ENCODE data around the gene PPP6R2. TPM values are rescaled to one million over a fixed set of nuclear protein-coding genes. Genes with fewer than 3 reads are reported as not detected.
"Not testable (repeated sequence)": the region's sequence is repeated elsewhere in the genome, so short reads cannot be mapped to it uniquely, and the experiment has no call there.

PPP6R2 gene
- total and polyA plus RNA-seq, 7 experiments from 2014 or later, result 17.0 to 88.1 (median 63.9) TPM

- intact Hi-C loops (cut with micrococcal nuclease), result no loop called here
- Mint-ChIP-seq H3K36me3 (peaks cover 0 to 19% (median 0%) of the 10 kb centered on the region in 5 donors), H3K9me3 (peaks cover 0 to 4% (median 0%) of the 10 kb centered on the region in 11 donors), H3K27ac (peak overlapping the region in 5 of 9 donors; percentile 34 to 82 (median 66)), H3K4me3 (no peak overlapping the region), H3K27me3 (no peaks in the 10 kb centered on the region), H3K4me1 (peaks cover 19 to 44% (median 38%) of the 10 kb centered on the region in 7 donors)
- Histone ChIP-seq H3K27ac (ENCODE audit: low read depth, low read length) (no peak overlapping the region), H3K9me3 (ENCODE audit: control insufficient read depth in 2 of 3, low read length in 3 of 3) (no peaks in the 10 kb centered on the region), H3K4me1 (ENCODE audit: control insufficient read depth in 2 of 2, insufficient read depth in 2 of 2, low read length in 2 of 2) (peaks cover 0 to 6% of the 10 kb centered on the region in 2 donors), H3K27me3 (ENCODE audit: control insufficient read depth in 2 of 2, insufficient read depth in 2 of 2, low read length in 2 of 2) (no peaks in the 10 kb centered on the region), H3K4me3 (ENCODE audit: low read length) (no peak overlapping the region), H3K36me3 (ENCODE audit: control insufficient read depth in 2 of 3, insufficient read depth in 3 of 3, low read length in 3 of 3) (peaks cover 0 to 28% (median 0%) of the 10 kb centered on the region in 3 experiments)
- ATAC-seq (no peak), DNase-seq (no peak)
- CTCF ChIA-PET, result interaction anchor here (0.8 to 1.5 kb wide), 3 partner anchors 14 to 220 kb away, joined by 3 to 6 read pairs (median 5); no protein-coding TSS in a partner anchor
- POLR2A ChIA-PET, result interaction anchor here (0.6 kb wide), 1 partner anchor 104 kb away, joined by 3 read pairs; no protein-coding TSS in a partner anchor
Observed at GRCh38 chr22:50400931-50401330, 57.8 kb downstream of the PPP6R2 start.

- Histone ChIP-seq H3K27me3 (ENCODE audit: control insufficient read depth in 2 of 2, insufficient read depth in 2 of 2, low read length in 2 of 2) (no peaks in the 10 kb centered on the region), H3K27ac (ENCODE audit: low read depth, low read length) (no peak overlapping the region), H3K4me1 (ENCODE audit: control insufficient read depth in 2 of 2, insufficient read depth in 2 of 2, low read length in 2 of 2) (peaks cover 0 to 6% of the 10 kb centered on the region in 2 donors), H3K9me3 (ENCODE audit: control insufficient read depth in 2 of 3, low read length in 3 of 3) (no peaks in the 10 kb centered on the region), H3K36me3 (ENCODE audit: control insufficient read depth in 2 of 3, insufficient read depth in 3 of 3, low read length in 3 of 3) (peaks cover 0 to 32% (median 6%) of the 10 kb centered on the region in 3 experiments), H3K4me3 (ENCODE audit: low read length) (no peak overlapping the region)
- Mint-ChIP-seq H3K4me3 (no peak overlapping the region), H3K27me3 (no peaks in the 10 kb centered on the region), H3K36me3 (peaks cover 0 to 21% (median 0%) of the 10 kb centered on the region in 5 donors), H3K27ac (peak overlapping the region in 2 of 9 donors; percentile 25 to 62), H3K4me1 (peaks cover 16 to 38% (median 33%) of the 10 kb centered on the region in 7 donors), H3K9me3 (peaks cover 0 to 4% (median 0%) of the 10 kb centered on the region in 11 donors)
- intact Hi-C loops (cut with micrococcal nuclease), result no loop called here
- CTCF ChIA-PET, result no interaction called here
- no peak for ATAC-seq
- no peak for DNase-seq
- POLR2A ChIA-PET, result no interaction called here
Observed at GRCh38 chr22:50401907-50402306, 58.8 kb downstream of the PPP6R2 start.

- H3K27ac ChIP-seq (ENCODE audit: low read depth, low read length), result no peak overlapping the region
Observed at GRCh38 chr22:50403701-50404101, 60.6 kb downstream of the PPP6R2 start.

DNA sequence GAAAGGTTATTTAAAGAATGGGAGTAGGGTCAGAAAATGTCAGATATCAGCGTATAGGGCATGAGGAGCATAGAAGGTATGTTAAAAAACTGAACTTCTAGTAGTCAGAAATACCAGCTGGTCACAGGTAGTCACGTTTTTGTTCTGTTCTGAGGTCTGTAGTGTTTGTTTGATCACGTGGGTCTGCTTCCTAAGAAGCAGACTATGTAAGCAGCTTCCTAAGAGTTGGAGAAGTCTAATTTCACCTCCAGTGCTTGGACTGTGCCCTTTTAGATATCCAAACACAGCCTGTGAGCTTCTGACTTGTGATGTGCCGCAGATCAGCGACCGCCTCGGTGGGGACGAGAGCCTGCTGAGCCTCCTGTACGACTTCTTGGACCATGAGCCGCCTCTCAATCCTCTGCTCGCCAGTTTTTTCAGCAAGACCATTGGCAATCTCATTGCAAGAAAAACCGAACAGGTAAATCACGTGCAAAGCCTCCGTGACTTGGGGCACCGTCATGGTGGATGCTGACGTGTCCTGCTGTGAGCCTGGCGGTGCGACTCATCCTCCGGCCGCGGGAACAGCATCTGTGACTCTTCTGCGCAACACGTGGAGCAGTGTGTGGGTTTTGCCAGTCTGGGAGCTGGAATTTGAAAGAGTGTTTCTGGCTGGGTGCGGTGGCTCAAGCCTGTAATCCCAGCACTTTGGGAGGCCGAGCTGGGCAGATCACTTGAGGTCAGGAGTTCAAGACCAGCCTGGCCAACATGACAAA lies 63.5 kb downstream of the PPP6R2 start:
- Mint-ChIP-seq H3K27ac (peak overlapping the region in 8 of 9 donors; percentile 40 to 82 (median 50)), H3K27me3 (no peaks in the 10 kb centered on the region), H3K9me3 (peaks cover 0 to 4% (median 0%) of the 10 kb centered on the region in 11 donors), H3K4me3 (no peak overlapping the region), H3K4me1 (peaks cover 0 to 19% (median 6%) of the 10 kb centered on the region in 7 donors), H3K36me3 (peaks cover 1 to 32% (median 3%) of the 10 kb centered on the region in 5 donors)
- Histone ChIP-seq H3K4me3 (ENCODE audit: low read length) (no peak overlapping the region), H3K27me3 (ENCODE audit: control insufficient read depth in 2 of 2, insufficient read depth in 2 of 2, low read length in 2 of 2) (no peaks in the 10 kb centered on the region), H3K9me3 (ENCODE audit: control insufficient read depth in 2 of 3, low read length in 3 of 3) (no peaks in the 10 kb centered on the region), H3K36me3 (ENCODE audit: control insufficient read depth in 2 of 3, insufficient read depth in 3 of 3, low read length in 3 of 3) (peaks cover 0 to 57% (median 6%) of the 10 kb centered on the region in 3 experiments), H3K27ac (ENCODE audit: low read depth, low read length) (no peak overlapping the region), H3K4me1 (ENCODE audit: control insufficient read depth in 2 of 2, insufficient read depth in 2 of 2, low read length in 2 of 2) (no peaks in the 10 kb centered on the region)
- intact Hi-C loops (cut with micrococcal nuclease), result no loop called here
- CTCF ChIA-PET, result interaction anchor here (1.3 kb wide), 1 partner anchor 25 kb away, joined by 4 read pairs; no protein-coding TSS in a partner anchor
- POLR2A ChIA-PET, result no interaction called here
- ATAC-seq (no peak), DNase-seq (no peak)

More at GRCh38 chr22:50403701-50404101, 60.6 kb downstream of the PPP6R2 start:
- peak overlapping the region in 6 of 9 donors; percentile 56 to 80 (median 66) for H3K27ac Mint-ChIP-seq
- Histone ChIP-seq H3K4me3 (ENCODE audit: low read length) (no peak overlapping the region), H3K27me3 (ENCODE audit: control insufficient read depth in 2 of 2, insufficient read depth in 2 of 2, low read length in 2 of 2) (no peaks in the 10 kb centered on the region), H3K4me1 (ENCODE audit: control insufficient read depth in 2 of 2, insufficient read depth in 2 of 2, low read length in 2 of 2) (peaks cover 0 to 6% of the 10 kb centered on the region in 2 donors), H3K36me3 (ENCODE audit: control insufficient read depth in 2 of 3, insufficient read depth in 3 of 3, low read length in 3 of 3) (peaks cover 0 to 42% (median 6%) of the 10 kb centered on the region in 3 experiments), H3K9me3 (ENCODE audit: control insufficient read depth in 2 of 3, low read length in 3 of 3) (no peaks in the 10 kb centered on the region)
- no peaks in the 10 kb centered on the region for H3K27me3 Mint-ChIP-seq
- H3K36me3 Mint-ChIP-seq, result peaks cover 0 to 26% (median 5%) of the 10 kb centered on the region in 5 donors
- peaks cover 11 to 38% (median 27%) of the 10 kb centered on the region in 7 donors for H3K4me1 Mint-ChIP-seq
- H3K9me3 Mint-ChIP-seq, result peaks cover 0 to 4% (median 0%) of the 10 kb centered on the region in 11 donors
- intact Hi-C loops (cut with micrococcal nuclease), result no loop called here
- DNase-seq (no peak), ATAC-seq (peak; percentile 42)
- POLR2A ChIA-PET, result interaction anchor here (0.6 kb wide), 1 partner anchor 19 kb away, joined by 3 read pairs; no protein-coding TSS in a partner anchor
- CTCF ChIA-PET, result no interaction called here
- H3K4me3 Mint-ChIP-seq, result no peak overlapping the region

GRCh38 chr22:50408311-50408710 lies 65.2 kb downstream of the PPP6R2 start:
- no peaks in the 10 kb centered on the region for H3K27me3 Mint-ChIP-seq
- ChIA-PET CTCF (no interaction called here), POLR2A (no interaction called here)
- ATAC-seq (no peak), DNase-seq (no peak)
- no peak overlapping the region for H3K27ac ChIP-seq (ENCODE audit: low read depth, low read length)
- no peaks in the 10 kb centered on the region for H3K4me1 ChIP-seq (ENCODE audit: control insufficient read depth in 2 of 2, insufficient read depth in 2 of 2, low read length in 2 of 2)
- no peaks in the 10 kb centered on the region for H3K9me3 ChIP-seq (ENCODE audit: control insufficient read depth in 2 of 3, low read length in 3 of 3)
- peaks cover 1 to 28% (median 3%) of the 10 kb centered on the region in 5 donors for H3K36me3 Mint-ChIP-seq
- peaks cover 0 to 4% (median 0%) of the 10 kb centered on the region in 11 donors for H3K9me3 Mint-ChIP-seq
- no peaks in the 10 kb centered on the region for H3K27me3 ChIP-seq (ENCODE audit: control insufficient read depth in 2 of 2, insufficient read depth in 2 of 2, low read length in 2 of 2)
- no peak overlapping the region for H3K4me3 ChIP-seq (ENCODE audit: low read length)
- H3K27ac Mint-ChIP-seq, result peak overlapping the region in 1 of 9 donors; percentile 28
- H3K36me3 ChIP-seq (ENCODE audit: control insufficient read depth in 2 of 3, insufficient read depth in 3 of 3, low read length in 3 of 3), result peaks cover 0 to 44% (median 6%) of the 10 kb centered on the region in 3 experiments
- peaks cover 0 to 12% (median under 1%) of the 10 kb centered on the region in 7 donors for H3K4me1 Mint-ChIP-seq
- no peak overlapping the region for H3K4me3 Mint-ChIP-seq
- intact Hi-C loops (cut with micrococcal nuclease), result no loop called here

- H3K4me3 Mint-ChIP-seq; H3K27ac ChIP-seq (ENCODE audit: low read depth, low read length); CTCF ChIA-PET; intact Hi-C loops (cut with micrococcal nuclease); H3K4me3 ChIP-seq (ENCODE audit: low read length); H3K9me3 Mint-ChIP-seq; H3K4me1 ChIP-seq (ENCODE audit: control insufficient read depth in 2 of 2, insufficient read depth in 2 of 2, low read length in 2 of 2); H3K27me3 ChIP-seq (ENCODE audit: control insufficient read depth in 2 of 2, insufficient read depth in 2 of 2, low read length in 2 of 2); POLR2A ChIA-PET; DNase-seq; ATAC-seq; H3K9me3 ChIP-seq (ENCODE audit: control insufficient read depth in 2 of 3, low read length in 3 of 3); H3K27me3 Mint-ChIP-seq: not testable (repeated sequence)
- Mint-ChIP-seq H3K27ac (peak overlapping the region in 1 of 9 donors; percentile 54), H3K36me3 (peaks cover 3 to 28% (median 3%) of the 10 kb centered on the region in 5 donors), H3K4me1 (peaks cover 0 to 13% (median 0%) of the 10 kb centered on the region in 7 donors)
- H3K36me3 ChIP-seq (ENCODE audit: control insufficient read depth in 2 of 3, insufficient read depth in 3 of 3, low read length in 3 of 3), result peaks cover 0 to 47% (median 6%) of the 10 kb centered on the region in 3 experiments
Observed at GRCh38 chr22:50408954-50409353, 65.8 kb downstream of the PPP6R2 start.

Data from naive thymus-derived CD4-positive, alpha-beta T cell (primary cell).